SU-DHL-6 (cell line): ENCODE data around the gene EED.

Experiments used
- H2AFZ ChIP-seq: fragments of 200-600 bp; sonication (generic); 2 replicates; pipeline ENCODE4 v1.6.1; 2014; ENCODE audit warnings: low read depth, mild to moderate bottlenecking, moderate library complexity, mixed read lengths, antibody characterized with exemption, low read length; ENCODE audit not compliant: severe bottlenecking
- H3F3A ChIP-seq: fragments of 200-600 bp; shearing (Covaris generic); 2 replicates; pipeline ENCODE4 v1.6.0; 2016; ENCODE audit warnings: antibody characterized with exemption, mild to moderate bottlenecking; ENCODE audit not compliant: insufficient read depth
- H3K27ac ChIP-seq: fragments of 200-600 bp; sonication (generic); 2 replicates; pipeline ENCODE4 v1.5.1; 2016; ENCODE audit warnings: low read depth, mild to moderate bottlenecking, low read length, moderate library complexity, mixed read lengths
- H3K27me3 ChIP-seq: fragments of 200-600 bp; sonication (generic), shearing (Covaris generic); 2 replicates; pipeline ENCODE4 v1.6.0; 2014; ENCODE audit warnings: mild to moderate bottlenecking, low read length
- H3K36me3 ChIP-seq: fragments of 200-600 bp; sonication (generic); 2 replicates; pipeline ENCODE4 v1.6.1; 2014; ENCODE audit warnings: mild to moderate bottlenecking, low read length, mixed read lengths
- H3K4me2 ChIP-seq: fragments of 300-600, 200-600 bp; shearing (Covaris generic), sonication (generic); 2 replicates; pipeline ENCODE4 v1.6.0; 2014; ENCODE audit warnings: low read length, low read depth, mild to moderate bottlenecking; ENCODE audit not compliant: poor library complexity, severe bottlenecking
- H3K4me3 ChIP-seq: fragments of 200-600 bp; sonication (generic); 2 replicates; pipeline ENCODE4 v1.5.1; 2014; ENCODE audit warnings: antibody characterized with exemption, low read length, mild to moderate bottlenecking, mixed read lengths; ENCODE audit not compliant: insufficient read depth, poor library complexity, severe bottlenecking
- H3K79me2 ChIP-seq: fragments of 200-600 bp; sonication (generic); 2 replicates; pipeline ENCODE4 v1.6.1; 2014; ENCODE audit warnings: mild to moderate bottlenecking, low read length, moderate library complexity; ENCODE audit not compliant: insufficient read depth
- H3K9ac ChIP-seq: fragments of 200-600 bp; sonication (generic); 2 replicates; pipeline ENCODE4 v1.7.0; 2014; ENCODE audit warnings: mild to moderate bottlenecking, low read length
- H3K9me2 ChIP-seq: fragments of 200-600 bp; sonication (generic); replicated peaks from 2 replicates; pipeline ENCODE4 v1.6.1; 2014; ENCODE audit warnings: low read length; ENCODE audit not compliant: insufficient read depth
- H3K9me3 ChIP-seq: fragments of 200-600 bp; sonication (generic); 2 replicates; pipeline ENCODE4 v1.6.1; 2014; ENCODE audit warnings: low read length, mixed read lengths; ENCODE audit not compliant: insufficient read depth
- H4K20me1 ChIP-seq: fragments of 200-600 bp; sonication (generic); 2 replicates; pipeline ENCODE4 v1.6.1; 2014; ENCODE audit warnings: low read depth, mild to moderate bottlenecking, antibody characterized with exemption, low read length, moderate library complexity, mixed read lengths
- CTCF ChIP-seq: fragments of 200-600 bp; sonication (generic); IDR thresholded peaks from one replicate; pipeline ENCODE4 v1.5.1; 2017; ENCODE audit warnings: antibody characterized with exemption, mild to moderate bottlenecking, low read length, moderate library complexity; ENCODE audit not compliant: insufficient read depth, poor library complexity, severe bottlenecking
- EZH2phosphoT487 ChIP-seq: fragments of 200-600 bp; sonication (generic), shearing (Covaris generic); conservative IDR thresholded peaks from 2 replicates; pipeline ENCODE4 v1.6.1; 2018; ENCODE audit warnings: mild to moderate bottlenecking, antibody characterized with exemption, low read length, moderate library complexity, mixed read lengths

The EED gene

GRCh38 chr11:86230179-86230804 is 14.3 kb upstream of the EED start:
- Histone ChIP-seq H3K27me3 (no peaks in the 10 kb centered on the region), H3K9me2 (no peaks in the 10 kb centered on the region), H3K9me3 (no peaks in the 10 kb centered on the region), H3K27ac (no peak overlapping the region), H4K20me1 (no peaks in the 10 kb centered on the region), H3K9ac (no peak overlapping the region), H3K36me3 (no peaks in the 10 kb centered on the region), H3K79me2 (no peaks in the 10 kb centered on the region), H2AFZ (no peak overlapping the region), H3K4me2 (no peak overlapping the region), H3K4me3 (no peak overlapping the region), H3F3A (no peaks in the 10 kb centered on the region)
- no peak for TF ChIP-seq EZH2phosphoT487
- no peak for TF ChIP-seq CTCF

DNA sequence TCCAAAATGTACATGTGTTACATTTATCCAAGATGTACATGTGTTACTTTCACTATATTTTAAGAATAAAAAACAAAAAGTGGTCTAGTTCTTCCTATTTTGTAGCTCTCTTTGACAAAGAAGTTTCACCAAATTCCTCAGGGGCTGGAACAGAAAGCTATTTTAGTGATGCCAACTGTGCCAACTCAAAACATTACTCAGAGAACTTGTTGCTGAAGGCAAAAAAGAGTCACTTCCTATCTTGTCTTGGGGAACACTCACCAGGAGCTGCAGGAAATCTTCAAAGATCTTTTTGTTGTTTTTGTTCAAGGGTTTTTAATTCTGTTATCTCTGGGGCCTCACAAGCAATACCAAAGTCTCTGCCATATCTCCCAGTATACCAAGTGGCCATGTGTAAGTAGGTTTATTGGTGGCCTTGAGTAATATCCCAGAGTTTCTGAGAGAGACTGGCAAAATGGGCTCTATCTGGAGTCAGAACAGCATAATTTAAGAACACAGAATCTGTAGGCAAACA is 13.6 kb upstream of the EED start:
- Histone ChIP-seq H3K9me3 (no peaks in the 10 kb centered on the region), H2AFZ (no peak overlapping the region), H3K27me3 (no peaks in the 10 kb centered on the region), H3K79me2 (no peaks in the 10 kb centered on the region), H3K9ac (no peak overlapping the region), H3K9me2 (no peaks in the 10 kb centered on the region), H4K20me1 (no peaks in the 10 kb centered on the region), H3F3A (no peaks in the 10 kb centered on the region), H3K36me3 (no peaks in the 10 kb centered on the region), H3K27ac (no peak overlapping the region), H3K4me2 (no peak overlapping the region), H3K4me3 (no peak overlapping the region)
- TF ChIP-seq EZH2phosphoT487 (no peak), CTCF (no peak)

DNA sequence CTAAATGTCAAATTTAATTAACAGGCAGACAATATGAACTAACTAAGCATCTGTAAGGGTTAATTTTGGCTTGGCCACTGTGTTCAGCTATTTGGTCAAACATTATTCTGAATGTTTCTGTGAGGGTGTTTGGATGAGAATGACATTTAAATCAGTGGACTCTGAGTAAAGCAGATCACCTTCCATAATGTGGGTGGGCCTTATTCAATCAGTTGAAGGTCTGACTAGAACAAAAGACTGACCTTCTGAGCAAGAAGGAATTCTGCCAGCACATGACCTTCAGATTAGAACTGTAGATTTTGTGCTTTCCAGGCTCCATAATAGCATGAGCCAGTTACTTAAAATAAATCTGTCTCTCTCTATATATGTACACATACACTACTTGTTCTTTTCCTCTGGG is 12.0 kb upstream of the EED start:
- no peaks in the 10 kb centered on the region for H4K20me1 ChIP-seq
- H3K4me3 ChIP-seq, result no peak overlapping the region
- H3K9me2 ChIP-seq, result no peaks in the 10 kb centered on the region
- no peaks in the 10 kb centered on the region for H3K27me3 ChIP-seq
- no peaks in the 10 kb centered on the region for H3K9me3 ChIP-seq
- H3F3A ChIP-seq, result no peaks in the 10 kb centered on the region
- H3K36me3 ChIP-seq, result no peaks in the 10 kb centered on the region
- no peak overlapping the region for H3K9ac ChIP-seq
- no peak overlapping the region for H3K4me2 ChIP-seq
- TF ChIP-seq CTCF (no peak), EZH2phosphoT487 (no peak)
- no peaks in the 10 kb centered on the region for H3K79me2 ChIP-seq
- no peak overlapping the region for H3K27ac ChIP-seq
- H2AFZ ChIP-seq, result no peak overlapping the region
